Urinary bladder (tissue), 4 donors: ENCODE data around the gene PRMT7. TPM values are rescaled to one million over a fixed set of nuclear protein-coding genes. Genes with fewer than 3 reads are reported as not detected.

Experiments
- DNase-seq: peaks from one replicate; pipeline ENCODE4 v3.0.0-alpha.2; 2015; ENCODE audit errors: extremely low spot score
- H3K27ac ChIP-seq: one replicate; pipeline ENCODE4 v1.5.1; 2013; ENCODE audit warnings: low read depth, mild to moderate bottlenecking, moderate library complexity
- H3K36me3 ChIP-seq: one replicate; pipeline ENCODE4 v1.6.1; 2013; ENCODE audit warnings: mild to moderate bottlenecking, moderate library complexity; ENCODE audit not compliant: insufficient read depth
- H3K4me1 ChIP-seq: one replicate; pipeline ENCODE4 v1.6.1; 2013; ENCODE audit warnings: mild to moderate bottlenecking, moderate library complexity; ENCODE audit not compliant: insufficient read depth
- H3K4me3 ChIP-seq: one replicate; pipeline ENCODE4 v1.5.1; 2013; ENCODE audit warnings: low read depth, low read length
- WGBS: extraction: QIAGEN DNeasy Blood & Tissue Kit; methylation state at CpG from one replicate; pipeline ENCODE4 v1.1.7; 2013; 5-methylcytosine and 5-hydroxymethylcytosine counted together
- polyA plus RNA-seq: library from polyadenylated mRNA; stranded (reverse); fragments of 200-250 nt; gene quantifications from one replicate; pipeline ENCODE4 v1.2.3, GENCODE V29; 2013
- total RNA-seq: library from RNA; depleted of rRNA; stranded (reverse); fragments of >200 nt; gene quantifications from one replicate; pipeline ENCODE4 v1.2.3, GENCODE V29; 2014
- donor health status: healthy with polysubstance abuse.
- donor health status: healthy.

Gene PRMT7
- total and polyA plus RNA-seq, 2 donors, result 38.7 to 53.2 TPM

- no peak for DNase-seq
- no peak overlapping the region for H3K27ac ChIP-seq
- H3K4me1 ChIP-seq, result no peaks in the 10 kb centered on the region
- H3K4me3 ChIP-seq, result no peak overlapping the region
- 92% methylated on average over 27 of the region's 27 CpGs for WGBS
- no peaks in the 10 kb centered on the region for H3K36me3 ChIP-seq
Measured at GRCh38 chr16:68371276-68371651, 60.4 kb downstream of the PRMT7 start.

- Histone ChIP-seq H3K4me1 (no peaks in the 10 kb centered on the region), H3K36me3 (no peaks in the 10 kb centered on the region), H3K4me3 (no peak overlapping the region), H3K27ac (no peak overlapping the region)
- DNase-seq, result no peak
- 94% methylated on average over 40 of the region's 40 CpGs for WGBS
Measured at GRCh38 chr16:68371706-68372380, 61.0 kb downstream of the PRMT7 start.

DNA sequence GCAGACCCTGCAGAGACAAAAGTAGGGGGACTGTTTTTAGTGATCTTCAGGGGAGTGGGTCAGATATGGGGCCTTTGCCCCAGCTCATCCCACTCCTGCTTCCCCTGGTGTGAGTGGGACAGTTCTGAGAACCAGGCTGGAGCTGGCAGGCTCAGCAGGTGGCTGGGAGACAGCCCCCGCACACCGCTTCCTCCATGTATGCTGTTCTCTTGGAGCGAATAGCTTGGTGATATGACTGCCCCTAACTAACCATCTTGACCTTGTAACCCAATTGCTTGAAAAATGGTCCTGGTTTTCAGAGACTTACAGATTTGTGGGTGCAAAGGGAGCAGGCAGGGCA lies 61.5 kb downstream of the PRMT7 start:
- no peak for DNase-seq
- 98% methylated on average over 3 of the region's 3 CpGs for WGBS
- Histone ChIP-seq H3K36me3 (no peaks in the 10 kb centered on the region), H3K4me3 (no peak overlapping the region), H3K4me1 (no peaks in the 10 kb centered on the region), H3K27ac (no peak overlapping the region)

DNA sequence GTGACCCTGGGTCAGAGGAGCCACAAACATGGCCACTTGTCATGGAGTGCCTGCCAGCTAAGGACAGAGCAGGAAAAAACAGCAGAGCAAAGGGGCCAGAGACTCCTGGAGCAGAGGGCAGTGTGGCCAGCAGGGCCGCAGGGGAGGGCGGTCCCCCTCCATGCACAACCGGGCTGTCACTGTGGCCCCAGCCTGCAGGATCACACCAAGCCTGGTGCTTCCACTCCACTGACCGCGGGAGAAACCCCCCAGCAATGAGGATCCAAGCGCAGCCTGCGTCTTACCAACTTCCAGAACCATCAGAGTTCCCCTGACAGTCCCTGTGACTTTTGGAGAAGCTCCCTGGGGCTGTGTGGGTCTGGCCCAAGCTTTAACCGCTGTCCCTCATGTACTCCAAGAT lies 62.0 kb downstream of the PRMT7 start:
- Histone ChIP-seq H3K36me3 (no peaks in the 10 kb centered on the region), H3K4me3 (no peak overlapping the region), H3K4me1 (no peaks in the 10 kb centered on the region), H3K27ac (no peak overlapping the region)
- no peak for DNase-seq
- WGBS, result 92% methylated on average over 8 of the region's 8 CpGs

GRCh38 chr16:68373528-68374245 lies 62.9 kb downstream of the PRMT7 start:
- H3K4me1 ChIP-seq, result no peaks in the 10 kb centered on the region
- H3K27ac ChIP-seq, result no peak overlapping the region
- DNase-seq, result no peak
- H3K4me3 ChIP-seq, result no peak overlapping the region
- WGBS, result 78% methylated on average over 18 of the region's 18 CpGs
- H3K36me3 ChIP-seq, result no peaks in the 10 kb centered on the region

- Histone ChIP-seq H3K27ac (no peak overlapping the region), H3K4me3 (no peak overlapping the region), H3K36me3 (no peaks in the 10 kb centered on the region), H3K4me1 (no peaks in the 10 kb centered on the region)
- DNase-seq, result no peak
- 73% methylated on average over 10 of the region's 10 CpGs for WGBS
Measured at GRCh38 chr16:68374246-68374805, 63.5 kb downstream of the PRMT7 start.

GRCh38 chr16:68374961-68375660 lies 64.3 kb downstream of the PRMT7 start:
- no peaks in the 10 kb centered on the region for H3K4me1 ChIP-seq
- H3K36me3 ChIP-seq, result no peaks in the 10 kb centered on the region
- H3K27ac ChIP-seq, result no peak overlapping the region
- no peak overlapping the region for H3K4me3 ChIP-seq
- 72% methylated on average over 9 of the region's 9 CpGs for WGBS
- no peak for DNase-seq

- H3K4me1 ChIP-seq, result no peaks in the 10 kb centered on the region
- 96% methylated on average over 11 of the region's 11 CpGs for WGBS
Measured at GRCh38 chr16:68375801-68376536, 65.2 kb downstream of the PRMT7 start.

GRCh38 chr16:68376590-68376989 lies 65.8 kb downstream of the PRMT7 start:
- DNase-seq, result no peak
- H3K4me3 ChIP-seq, result no peak overlapping the region
- WGBS, result 90% methylated on average over 6 of the region's 6 CpGs
- H3K27ac ChIP-seq, result no peak overlapping the region
- no peaks in the 10 kb centered on the region for H3K36me3 ChIP-seq
- no peaks in the 10 kb centered on the region for H3K4me1 ChIP-seq

More at GRCh38 chr16:68375801-68376536, 65.2 kb downstream of the PRMT7 start:
- no peak for DNase-seq
- Histone ChIP-seq H3K36me3 (no peaks in the 10 kb centered on the region), H3K4me3 (no peak overlapping the region), H3K27ac (no peak overlapping the region)

DNA sequence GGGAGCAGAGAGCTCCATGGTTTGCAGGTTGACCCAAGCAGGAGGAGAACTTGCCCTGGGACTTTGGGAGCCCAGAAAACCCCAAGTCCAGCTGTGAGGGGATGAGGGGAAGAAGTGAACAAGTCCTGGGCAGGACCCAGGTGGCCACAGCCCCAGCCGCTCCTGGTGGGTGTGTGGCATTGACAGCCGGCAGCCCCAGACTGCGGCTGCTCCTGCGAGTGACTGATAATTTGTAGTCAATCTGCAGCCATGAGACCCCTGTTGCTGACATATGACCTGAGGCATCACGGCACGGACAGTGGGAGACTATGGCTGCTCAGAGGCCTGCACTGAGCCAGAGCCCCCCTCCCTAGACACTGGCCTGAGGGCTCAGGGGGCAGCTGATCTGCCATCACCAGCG lies 66.4 kb downstream of the PRMT7 start:
- no peak for DNase-seq
- 93% methylated on average over 7 of the region's 7 CpGs for WGBS
- Histone ChIP-seq H3K27ac (no peak overlapping the region), H3K36me3 (no peaks in the 10 kb centered on the region), H3K4me3 (no peak overlapping the region), H3K4me1 (no peaks in the 10 kb centered on the region)

DNA sequence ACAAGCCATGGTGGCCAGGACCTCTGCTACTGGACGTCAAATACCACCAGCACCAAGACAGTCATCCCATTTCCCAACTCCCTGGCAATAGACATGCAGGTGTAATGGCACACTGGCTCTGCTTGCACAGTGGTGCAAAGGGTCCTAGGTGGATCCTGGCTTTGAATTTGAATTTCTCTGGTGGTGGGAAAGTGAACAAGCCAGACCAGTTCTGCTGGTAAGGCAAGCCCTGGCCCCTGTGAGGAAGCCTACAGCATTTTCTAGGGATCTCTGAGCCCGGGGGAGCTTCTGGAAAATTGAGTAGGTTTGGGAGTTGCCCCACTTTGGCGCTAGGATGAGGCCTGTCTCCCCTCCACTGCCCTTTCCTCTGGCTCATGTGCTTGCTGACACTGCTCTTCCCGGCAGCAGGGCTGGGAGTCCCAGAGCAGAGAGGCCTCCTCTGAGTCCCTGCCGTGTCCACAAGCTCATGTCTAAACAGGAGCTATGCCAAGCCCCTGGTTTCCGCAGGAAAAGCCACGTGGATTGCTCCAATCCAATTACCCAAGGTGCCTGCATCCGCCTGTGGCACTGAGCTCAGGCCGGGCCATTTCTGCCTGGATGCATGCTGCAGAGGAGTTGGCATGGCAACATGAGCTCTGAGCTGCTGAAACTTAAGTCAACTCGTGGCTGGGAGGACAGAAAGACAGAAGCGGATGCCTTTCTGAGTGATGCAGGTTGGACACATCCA lies 67.0 kb downstream of the PRMT7 start:
- Histone ChIP-seq H3K4me1 (no peaks in the 10 kb centered on the region), H3K27ac (no peak overlapping the region), H3K36me3 (no peaks in the 10 kb centered on the region), H3K4me3 (no peak overlapping the region)
- 59% methylated on average over 11 of the region's 11 CpGs for whole genome bisulfite sequencing
- no peak for DNase-seq

- Histone ChIP-seq H3K4me3 (no peak overlapping the region), H3K27ac (no peak overlapping the region), H3K36me3 (no peaks in the 10 kb centered on the region), H3K4me1 (no peaks in the 10 kb centered on the region)
- no peak for DNase-seq
- 78% methylated on average over 13 of the region's 13 CpGs for WGBS
Measured at GRCh38 chr16:68378436-68379415, 67.9 kb downstream of the PRMT7 start.
